Measurements from ENCODE around the gene MMP11.

MMP11 gene

GRCh38 chr22:23803001-23803819 is 30.6 kb downstream of the MMP11 start:
- DNase-seq = no peak

- DNase-seq = no peak
Observed at GRCh38 chr22:23804781-23805291, 32.2 kb downstream of the MMP11 start.

- DNase-seq = no peak
Observed at GRCh38 chr22:23806837-23807236, 34.2 kb downstream of the MMP11 start.

- no peak for DNase-seq
Observed at GRCh38 chr22:23812378-23812777, 39.7 kb downstream of the MMP11 start.

- no peak for DNase-seq
Observed at GRCh38 chr22:23815541-23816155, 43.0 kb downstream of the MMP11 start.

- DNase-seq = no peak
Observed at GRCh38 chr22:23816156-23816976, 43.7 kb downstream of the MMP11 start.

- no peak for DNase-seq
Observed at GRCh38 chr22:23817146-23817545, 44.5 kb downstream of the MMP11 start.

- DNase-seq = no peak
Observed at GRCh38 chr22:23818541-23818940, 45.9 kb downstream of the MMP11 start.

GRCh38 chr22:23820748-23821211 is 48.1 kb downstream of the MMP11 start:
- peak; percentile 34 for DNase-seq

- DNase-seq = no peak
Observed at GRCh38 chr22:23822101-23822671, 49.5 kb downstream of the MMP11 start.

GRCh38 chr22:23823331-23823791 is 50.7 kb downstream of the MMP11 start:
- no peak for DNase-seq

GRCh38 chr22:23824476-23825245 is 52.0 kb downstream of the MMP11 start:
- no peak for DNase-seq

- no peak for DNase-seq
Observed at GRCh38 chr22:23825246-23825905, 52.7 kb downstream of the MMP11 start.

GRCh38 chr22:23826510-23827350 is 54.1 kb downstream of the MMP11 start:
- no peak for DNase-seq

- no peak for DNase-seq
Observed at GRCh38 chr22:23827351-23827995, 54.8 kb downstream of the MMP11 start.

GRCh38 chr22:23828800-23829680 is 56.4 kb downstream of the MMP11 start:
- no peak for DNase-seq

GRCh38 chr22:23829845-23830372 is 57.3 kb downstream of the MMP11 start:
- DNase-seq = no peak

- DNase-seq = no peak
Observed at GRCh38 chr22:23831261-23831660, 58.6 kb downstream of the MMP11 start.

- no peak for DNase-seq
Observed at GRCh38 chr22:23831781-23832180, 59.1 kb downstream of the MMP11 start.
